GM23338 (cell line): ENCODE data around the gene ATF6. TPM values are rescaled to one million over a fixed set of nuclear protein-coding genes. Genes with fewer than 3 reads are reported as not detected.
"Not testable (repeated sequence)": the region's sequence is repeated elsewhere in the genome, so short reads cannot be mapped to it uniquely, and the experiment has no call there.

Experiments
- ATAC-seq: fragments of 200-7000 bp; cut with Tn5 transposase; 3 replicates; pipeline ENCODE4 v1.9.1; 2020
- DNase-seq: peaks from one replicate; pipeline ENCODE4 v3.0.0-alpha.2; 2015; ENCODE audit warnings: low spot score
- H2AFZ ChIP-seq: fragments of 200-600 bp; sonication (generic); 2 replicates; pipeline ENCODE4 v1.8.0; 2016; ENCODE audit warnings: antibody characterized with exemption, mild to moderate bottlenecking, moderate library complexity
- H3F3A ChIP-seq: fragments of 200-600 bp; sonication (generic); replicated peaks from 2 replicates; pipeline ENCODE4 v1.8.0; 2017; ENCODE audit warnings: antibody characterized with exemption, mixed run types, low read depth
- H3K27ac ChIP-seq: fragments of 200-600 bp; sonication (generic); 2 replicates; pipeline ENCODE4 v1.6.1; 2016; ENCODE audit warnings: low read depth
- H3K27me3 ChIP-seq: fragments of 200-600 bp; sonication (generic); 2 replicates; pipeline ENCODE4 v1.8.0; 2016; ENCODE audit warnings: mild to moderate bottlenecking, mixed run types, moderate library complexity; ENCODE audit not compliant: insufficient read depth
- H3K36me3 ChIP-seq: fragments of 200-600 bp; sonication (generic); 2 replicates; pipeline ENCODE4 v1.8.0; 2016; ENCODE audit warnings: mild to moderate bottlenecking; ENCODE audit not compliant: insufficient read depth
- H3K4me1 ChIP-seq: fragments of 200-600 bp; sonication (generic); 2 replicates; pipeline ENCODE4 v1.8.0; 2016; ENCODE audit warnings: mild to moderate bottlenecking, moderate library complexity; ENCODE audit not compliant: insufficient read depth
- H3K4me2 ChIP-seq: fragments of 200-600 bp; sonication (generic); 2 replicates; pipeline ENCODE4 v1.7.1; 2017; ENCODE audit warnings: mixed run types
- H3K4me3 ChIP-seq: fragments of 200-600 bp; sonication (generic); 2 replicates; pipeline ENCODE4 v1.6.1; 2016; ENCODE audit warnings: mixed run types
- H3K79me2 ChIP-seq: fragments of 200-600 bp; sonication (generic); replicated peaks from 2 replicates; pipeline ENCODE4 v1.8.0; 2017; ENCODE audit warnings: mild to moderate bottlenecking; ENCODE audit not compliant: insufficient read depth
- H3K9me2 ChIP-seq: fragments of 200-600 bp; sonication (generic); 2 replicates; pipeline ENCODE4 v1.8.0; 2017; ENCODE audit not compliant: insufficient read depth
- H4K20me1 ChIP-seq: fragments of 200-600 bp; sonication (generic); replicated peaks from 2 replicates; pipeline ENCODE4 v1.8.0; 2017; ENCODE audit warnings: mild to moderate bottlenecking; ENCODE audit not compliant: insufficient read depth
- H3K27ac Mint-ChIP-seq: 2 replicates; pipeline ENCODE4 v1.8.0; 2020; ENCODE audit warnings: inconsistent platforms, mild to moderate bottlenecking, moderate library complexity, mixed read lengths
- H3K27me3 Mint-ChIP-seq: 3 replicates; pipeline ENCODE4 v1.8.0; 2022; ENCODE audit warnings: low read depth, mild to moderate bottlenecking, moderate library complexity, mixed read lengths, inconsistent platforms; ENCODE audit not compliant: insufficient read depth, poor library complexity
- H3K36me3 Mint-ChIP-seq: 3 replicates; pipeline ENCODE4 v1.8.0; 2021; ENCODE audit warnings: low read depth, mild to moderate bottlenecking, inconsistent platforms, moderate library complexity, mixed read lengths
- H3K4me1 Mint-ChIP-seq: 3 replicates; pipeline ENCODE4 v1.8.0; 2020; ENCODE audit warnings: mild to moderate bottlenecking, inconsistent platforms, mixed read lengths
- H3K4me3 Mint-ChIP-seq: 3 replicates; pipeline ENCODE4 v1.8.0; 2021; ENCODE audit warnings: moderate library complexity, mild to moderate bottlenecking, inconsistent platforms, mixed read lengths
- H3K9me3 Mint-ChIP-seq: 3 replicates; pipeline ENCODE4 v1.8.0; 2020; ENCODE audit warnings: moderate library complexity, mild to moderate bottlenecking, inconsistent platforms, mixed read lengths
- CTCF ChIP-seq, 2 experiments: fragments of 200-600 bp in 1 of 2; sonication (generic) in 1 of 2; conservative IDR thresholded peaks; 2 replicates each; pipeline versions ENCODE4 v1.5.1 to v1.6.1; 2016 to 2017; ENCODE audit warnings: antibody characterized with exemption in 2 of 2, low read depth in 2 of 2, mild to moderate bottlenecking in 2 of 2, moderate library complexity in 1 of 2
- EZH2 ChIP-seq: fragments of 200-600 bp; sonication (generic); IDR thresholded peaks from one replicate; pipeline ENCODE4 v1.8.0; 2017; ENCODE audit warnings: antibody characterized with exemption, mild to moderate bottlenecking, low read depth; ENCODE audit not compliant: unreplicated experiment
- JUNB ChIP-seq: IDR thresholded peaks from one replicate; pipeline ENCODE4 v1.6.1; 2016; ENCODE audit warnings: antibody characterized with exemption; ENCODE audit not compliant: unreplicated experiment
- POLR2AphosphoS5 ChIP-seq: IDR thresholded peaks from 2 replicates; pipeline ENCODE4 v1.6.1; 2016; ENCODE audit warnings: antibody characterized with exemption, low read depth
- REST ChIP-seq: IDR thresholded peaks from one replicate; pipeline ENCODE4 v1.6.1; 2018; ENCODE audit warnings: antibody characterized with exemption; ENCODE audit not compliant: unreplicated experiment
- ZNF331 ChIP-seq: fragments of 250-450 bp; sonication (Bioruptor Pico); IDR thresholded peaks from 2 replicates; pipeline ENCODE4 v1.5.0; 2020; ENCODE audit warnings: low read depth, mild to moderate bottlenecking, moderate library complexity
- polyA plus RNA-seq: library from polyadenylated mRNA; unstranded; fragments of >200 nt; fragmentation: Nextera tagmentation; extraction: Ambion mirVana; gene quantifications from 2 replicates; pipeline ENCODE4 v1.2.1, GENCODE V29; 2016
- total RNA-seq: library from RNA; depleted of rRNA; stranded (reverse); fragments of >200 nt; shearing (Covaris generic); gene quantifications from 2 replicates; pipeline ENCODE4 v1.2.3, GENCODE V29; 2014

The ATF6 gene
- total and polyA plus RNA-seq, 2 experiments from 2014 or later = 5.0 to 13.5 TPM

- H3K4me1 Mint-ChIP-seq = peaks cover 11% of the 10 kb centered on the region
- H3K4me3 Mint-ChIP-seq = no peak overlapping the region
- no peak for TF ChIP-seq ZNF331 (CRISPR knock-in tag)
- TF ChIP-seq REST = peak; percentile 46
- Histone ChIP-seq H3K27me3 (peaks cover 49% of the 10 kb centered on the region), H3K79me2 (no peaks in the 10 kb centered on the region), H3K4me3 (no peak overlapping the region), H3K4me2 (no peak overlapping the region), H3K27ac (no peak overlapping the region), H3K36me3 (no peaks in the 10 kb centered on the region), H2AFZ (no peak overlapping the region), H4K20me1 (no peaks in the 10 kb centered on the region), H3F3A (no peaks in the 10 kb centered on the region), H3K9me2 (0 out of 2 replicates have a peak, but pooled peaks cover 2% of the 10 kb centered on the region), H3K4me1 (peaks cover 5% of the 10 kb centered on the region)
- ATAC-seq (no peak), DNase-seq (no peak)
- H3K9me3 Mint-ChIP-seq = no peaks in the 10 kb centered on the region; the same call in 2 of the 3 replicates
- peaks cover 42% of the 10 kb centered on the region for H3K27me3 Mint-ChIP-seq
- no peak overlapping the region for H3K27ac Mint-ChIP-seq
- no peaks in the 10 kb centered on the region for H3K36me3 Mint-ChIP-seq
Measured at GRCh38 chr1:161723459-161724141, 42.5 kb upstream of the ATF6 start.

GRCh38 chr1:161725258-161725907 is 40.7 kb upstream of the ATF6 start:
- H3K27ac Mint-ChIP-seq, H3K4me1 ChIP-seq, H3K9me2 ChIP-seq, ATAC-seq, H4K20me1 ChIP-seq, H3K36me3 Mint-ChIP-seq, H3K27ac ChIP-seq, H3F3A ChIP-seq, H3K9me3 Mint-ChIP-seq, H3K79me2 ChIP-seq, H3K36me3 ChIP-seq, DNase-seq: not testable (repeated sequence)
- peak overlapping the region; percentile 98 for H2AFZ ChIP-seq
- Mint-ChIP-seq H3K4me3 (peak overlapping the region; percentile 85), H3K4me1 (peaks cover 16% of the 10 kb centered on the region), H3K27me3 (peaks cover 42% of the 10 kb centered on the region)
- peak overlapping the region; percentile 97 for H3K4me2 ChIP-seq
- peak overlapping the region; percentile 93 for H3K4me3 ChIP-seq
- H3K27me3 ChIP-seq = peaks cover 57% of the 10 kb centered on the region

- Histone ChIP-seq H4K20me1 (no peaks in the 10 kb centered on the region), H2AFZ (peak overlapping the region; percentile 98), H3K4me2 (peak overlapping the region; percentile 97), H3K9me2 (0 out of 2 replicates have a peak, but pooled peaks cover 2% of the 10 kb centered on the region), H3K79me2 (no peaks in the 10 kb centered on the region), H3F3A (no peaks in the 10 kb centered on the region), H3K4me3 (peak overlapping the region; percentile 93), H3K36me3 (no peaks in the 10 kb centered on the region), H3K27me3 (peaks cover 57% of the 10 kb centered on the region), H3K27ac (no peak overlapping the region), H3K4me1 (peaks cover 13% of the 10 kb centered on the region)
- no peaks in the 10 kb centered on the region for H3K36me3 Mint-ChIP-seq
- H3K4me1 Mint-ChIP-seq = peaks cover 22% of the 10 kb centered on the region
- ATAC-seq (peak; percentile 49), DNase-seq (peak; percentile 79)
- H3K27me3 Mint-ChIP-seq = peaks cover 45% of the 10 kb centered on the region
- no peak for TF ChIP-seq JUNB
- peak; percentile 25 for TF ChIP-seq EZH2
- TF ChIP-seq POLR2AphosphoS5 = no peak
- no peak for TF ChIP-seq ZNF331 (CRISPR knock-in tag)
- peak in 1 of 2 experiments; percentile 24; a peak in 2 of 4 replicates for TF ChIP-seq CTCF (conservative IDR thresholded peaks at IDR 0.05; ENCODE audit: low read depth in 2 of 2)
- H3K27ac Mint-ChIP-seq = no peak overlapping the region
- peak overlapping the region; percentile 85 for H3K4me3 Mint-ChIP-seq
- H3K9me3 Mint-ChIP-seq = no peaks in the 10 kb centered on the region; the same call in 2 of the 3 replicates
Measured at GRCh38 chr1:161725908-161726472, 40.1 kb upstream of the ATF6 start.
